ENCODE measurements around the gene MACROD2.
"Not testable (repeated sequence)": the region's sequence is repeated elsewhere in the genome, so short reads cannot be mapped to it uniquely, and the experiment has no call there.

MACROD2 gene

DNA sequence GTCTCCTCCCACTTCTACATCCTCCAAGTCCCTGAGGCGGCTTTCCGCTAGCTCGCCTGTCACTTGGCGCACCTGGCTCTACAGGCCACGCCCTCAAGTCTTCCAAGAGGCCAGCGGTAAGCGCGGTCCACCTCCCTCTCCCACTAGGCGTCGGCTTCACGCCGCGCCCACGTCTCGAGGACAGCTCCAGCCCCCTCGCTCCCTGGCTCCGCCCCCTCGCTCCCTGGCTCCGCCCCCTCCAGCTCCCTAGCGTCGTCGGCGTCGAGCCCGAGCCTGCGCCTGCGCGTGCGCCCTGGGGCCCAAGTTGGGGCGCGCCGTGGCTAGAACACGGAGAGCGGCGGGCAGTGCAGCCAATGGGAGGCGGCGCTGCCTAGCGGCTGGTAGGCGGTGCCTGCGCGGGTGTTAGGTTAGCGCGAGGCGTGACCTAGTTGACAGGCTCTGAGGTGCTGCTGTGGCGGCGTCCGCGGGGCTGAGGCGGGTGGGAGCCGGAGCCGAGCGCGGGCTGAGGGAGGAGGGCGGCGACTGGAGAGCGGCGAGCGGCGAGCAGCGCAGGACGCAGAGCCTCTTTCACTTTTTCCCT lies at the start of gene MACROD2:
MACROD2 (plus strand) TSS at position 431 of the 580 bp plus-strand sequence.
- DNase-seq: peak in 1 of 2 donors; percentile 61

- no peak for DNase-seq
Observed at GRCh38 chr20:13947719-13948118, 47.6 kb upstream of the MACROD2 start.

DNA sequence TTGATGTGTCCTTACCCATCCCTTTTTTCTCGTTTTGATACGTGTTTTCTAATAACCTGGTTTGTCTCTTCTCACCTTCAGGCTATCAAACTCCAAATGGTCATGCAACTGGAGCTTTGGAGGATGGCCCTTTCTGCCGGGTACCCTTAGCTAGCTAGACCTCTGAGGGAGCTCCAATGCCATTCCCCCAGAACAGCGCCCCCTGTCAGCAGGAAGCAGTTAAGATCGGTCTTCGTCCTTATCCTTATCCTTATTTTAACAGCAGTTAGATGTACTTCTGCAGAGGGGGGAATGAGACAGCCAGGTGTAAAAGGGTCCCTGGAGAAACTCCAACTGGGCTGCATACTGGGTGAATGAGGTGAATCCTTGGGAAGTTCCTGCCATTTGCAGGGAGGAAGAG lies 42.1 kb upstream of the MACROD2 start:
- DNase-seq: peak in 1 of 2 donors; percentile 1

GRCh38 chr20:13960119-13960518 lies 35.2 kb upstream of the MACROD2 start:
- DNase-seq: no peak

DNA sequence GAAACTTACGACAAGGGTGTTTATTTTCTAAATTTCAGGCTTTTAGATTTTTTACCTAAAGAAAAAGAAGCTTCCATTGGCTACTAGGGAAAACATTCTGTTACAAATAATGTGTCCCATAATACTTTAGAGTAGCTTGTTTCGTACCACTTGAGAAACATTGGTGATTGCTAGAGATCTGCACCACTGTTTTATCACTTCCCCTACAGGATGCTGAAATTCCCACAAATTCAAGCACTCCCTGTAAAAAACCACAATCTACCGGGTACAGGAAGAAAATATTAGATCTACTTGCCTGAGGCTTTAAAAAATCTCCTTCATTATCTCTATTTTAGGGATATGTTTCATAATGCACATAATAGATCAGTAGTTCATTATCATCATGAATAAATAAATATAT lies 34.8 kb upstream of the MACROD2 start:
- no peak for DNase-seq

GRCh38 chr20:13984211-13984610 lies 11.1 kb upstream of the MACROD2 start:
- DNase-seq: no peak

- no peak for DNase-seq
Observed at GRCh38 chr20:13990465-13990864, 4.9 kb upstream of the MACROD2 start, which contains the start of gene SEL1L2. SEL1L2 (minus strand) TSS chr20:13990614; CDS start chr20:13990534, 80 bp downstream.

- no peak for DNase-seq
Observed at GRCh38 chr20:13991311-13991710, 4.0 kb upstream of the MACROD2 start.

- DNase-seq: not testable (repeated sequence)
Observed at GRCh38 chr20:13991955-13992354, 3.4 kb upstream of the MACROD2 start.

- peak in 1 of 2 donors; percentile 0 for DNase-seq
Observed at GRCh38 chr20:13995841-13996240, 525 bp downstream of the MACROD2 start.

DNA sequence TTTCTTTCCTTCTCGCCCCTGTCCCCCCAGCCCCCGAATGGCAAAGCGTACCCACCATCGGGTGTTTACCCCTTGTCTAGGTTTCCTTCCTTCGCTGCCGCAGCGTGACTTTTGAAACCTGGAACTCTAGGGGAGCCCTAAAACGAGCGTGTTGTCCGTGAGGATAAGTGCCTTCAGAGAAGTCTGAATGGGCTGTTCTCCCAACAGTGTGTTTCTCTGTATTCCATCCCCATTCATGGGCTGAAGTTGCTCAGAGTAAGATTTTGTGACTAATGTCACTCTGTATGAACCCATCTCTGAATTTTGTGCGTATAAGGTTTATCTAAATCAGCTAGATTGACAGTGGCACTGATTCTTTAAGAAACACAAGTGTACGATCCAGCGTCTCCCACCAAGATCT lies 949 bp downstream of the MACROD2 start:
- DNase-seq: no peak

- no peak for DNase-seq
Observed at GRCh38 chr20:14000917-14001316, 5.6 kb downstream of the MACROD2 start.

GRCh38 chr20:14005996-14006395 lies 10.7 kb downstream of the MACROD2 start:
- no peak for DNase-seq

DNA sequence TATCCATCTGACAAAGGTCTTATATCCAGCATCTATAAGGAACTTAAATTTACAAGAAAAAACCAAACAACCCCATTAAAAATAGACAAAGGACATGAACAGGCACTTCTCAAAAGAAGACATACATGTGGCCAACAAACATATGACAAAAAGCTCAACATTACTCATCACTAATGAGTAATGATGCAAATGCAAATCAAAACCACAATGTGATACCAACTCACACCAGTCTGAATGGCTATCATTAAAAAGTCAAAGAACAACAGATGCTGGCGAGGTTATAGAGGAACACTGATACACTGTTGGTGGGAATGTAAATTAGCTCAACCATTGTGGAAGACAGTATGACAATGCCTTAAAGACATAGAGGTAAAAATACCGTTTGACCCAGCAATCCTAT lies 13.9 kb downstream of the MACROD2 start:
- DNase-seq: no peak

DNA sequence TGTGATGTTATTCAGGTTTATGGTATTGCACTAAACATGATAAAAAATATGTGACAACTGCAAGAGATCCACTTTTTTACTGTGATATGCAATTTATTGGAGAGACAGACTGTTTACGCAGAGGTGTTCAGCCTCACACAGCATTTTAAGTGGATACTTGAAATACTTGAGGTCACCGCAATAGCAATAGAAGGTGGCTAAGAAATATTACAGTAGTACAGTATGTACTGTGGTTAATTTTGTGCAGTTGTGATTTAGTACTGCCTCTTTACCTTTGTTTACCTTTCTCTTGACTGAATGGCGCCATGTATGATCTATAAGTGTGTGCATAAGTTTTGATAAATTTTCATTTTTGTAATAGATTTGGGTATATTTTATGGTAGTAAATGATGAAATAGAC lies 17.4 kb downstream of the MACROD2 start:
- DNase-seq: no peak

- DNase-seq: no peak
Observed at GRCh38 chr20:14030991-14031390, 35.7 kb downstream of the MACROD2 start.

GRCh38 chr20:14033310-14033709 lies 38.0 kb downstream of the MACROD2 start:
- DNase-seq: no peak

DNA sequence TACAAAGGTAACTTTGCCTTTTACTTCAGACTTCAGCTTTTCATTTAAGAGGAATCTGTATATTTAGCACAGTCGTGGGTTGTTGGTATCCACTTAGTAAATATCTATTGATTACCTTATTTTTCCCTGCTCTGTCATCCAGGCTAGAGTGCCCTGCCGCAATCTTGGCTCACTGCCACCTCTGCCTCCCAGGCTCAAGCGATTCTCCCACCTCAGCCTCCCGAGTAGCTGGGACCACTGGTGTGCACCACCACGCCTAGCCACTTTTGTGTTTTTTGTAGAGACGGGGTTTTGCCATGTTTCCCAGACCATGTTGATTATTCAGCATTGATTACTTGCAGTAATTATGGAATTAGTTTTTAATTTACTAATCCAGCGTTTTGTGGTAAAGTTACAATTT lies 41.3 kb downstream of the MACROD2 start:
- no peak for DNase-seq

DNA sequence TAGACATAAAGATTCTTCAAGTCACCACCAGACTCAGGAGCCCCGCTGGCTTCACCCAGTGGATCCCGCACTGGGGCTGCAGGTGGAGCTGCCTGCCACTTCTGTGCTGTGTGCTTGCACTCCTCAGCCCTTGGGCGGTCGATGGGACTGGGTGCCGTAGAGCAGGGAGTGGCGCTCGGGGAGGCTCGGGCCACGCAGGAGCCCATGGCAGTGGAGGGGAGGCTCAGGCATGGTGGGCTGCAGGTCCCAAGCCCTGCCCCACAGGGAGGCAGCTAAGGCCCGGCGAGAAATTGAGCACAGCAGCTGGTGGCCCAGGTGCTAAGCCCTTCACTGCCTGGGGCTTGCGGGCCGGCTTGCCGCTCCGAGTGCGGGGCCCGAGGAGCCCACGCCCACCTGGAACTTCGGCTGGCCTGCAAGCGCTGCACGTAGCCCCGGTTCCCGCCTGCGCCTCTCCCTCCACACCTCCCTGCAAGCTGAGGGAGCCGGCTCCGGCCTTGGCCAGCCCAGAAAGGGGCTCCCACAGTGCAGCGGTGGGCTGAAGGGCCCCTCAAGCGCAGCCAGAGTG lies 49.5 kb downstream of the MACROD2 start:
- DNase-seq: not testable (repeated sequence)

DNA sequence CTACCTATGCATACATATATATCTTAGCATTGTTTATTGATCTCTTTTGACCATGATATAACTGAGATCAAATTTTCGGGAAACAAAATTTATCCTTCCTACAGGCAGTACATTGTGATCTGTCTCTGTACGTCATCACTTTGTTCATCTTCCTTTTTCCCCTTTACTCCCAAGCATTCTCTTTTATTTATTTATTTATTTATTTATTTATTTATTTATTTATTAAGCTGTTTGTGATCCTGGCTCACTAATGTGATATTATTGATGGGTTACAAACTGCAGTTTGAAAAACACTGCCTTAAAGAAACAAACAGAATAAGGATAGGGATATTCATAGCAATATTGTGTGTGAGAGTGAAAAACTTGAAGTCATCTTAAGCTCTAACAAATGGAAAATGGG lies 51.2 kb downstream of the MACROD2 start:
- DNase-seq: no peak

DNA sequence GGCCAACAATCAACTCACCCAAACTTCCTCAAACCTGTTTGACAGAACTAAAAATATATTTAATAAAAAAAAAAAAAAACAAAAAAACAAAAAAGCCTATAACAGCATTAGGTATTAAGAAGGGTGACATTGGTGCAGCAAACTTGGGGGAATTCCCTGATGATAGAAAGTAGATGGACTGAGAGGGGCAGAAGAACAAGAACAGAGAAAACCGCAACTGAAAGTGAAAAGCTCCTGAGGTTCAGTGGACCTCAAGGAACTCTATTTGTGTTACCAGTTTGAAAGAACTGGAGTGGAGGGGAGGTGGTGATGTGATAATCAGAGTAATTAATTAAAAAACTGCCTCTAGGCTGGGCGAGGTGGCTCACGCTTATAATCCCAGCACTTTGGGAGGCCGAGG lies 53.8 kb downstream of the MACROD2 start:
- no peak for DNase-seq

GRCh38 chr20:14051454-14051853 lies 56.1 kb downstream of the MACROD2 start:
- no peak for DNase-seq

- no peak for DNase-seq
Observed at GRCh38 chr20:14055127-14055742, 59.9 kb downstream of the MACROD2 start.

DNA sequence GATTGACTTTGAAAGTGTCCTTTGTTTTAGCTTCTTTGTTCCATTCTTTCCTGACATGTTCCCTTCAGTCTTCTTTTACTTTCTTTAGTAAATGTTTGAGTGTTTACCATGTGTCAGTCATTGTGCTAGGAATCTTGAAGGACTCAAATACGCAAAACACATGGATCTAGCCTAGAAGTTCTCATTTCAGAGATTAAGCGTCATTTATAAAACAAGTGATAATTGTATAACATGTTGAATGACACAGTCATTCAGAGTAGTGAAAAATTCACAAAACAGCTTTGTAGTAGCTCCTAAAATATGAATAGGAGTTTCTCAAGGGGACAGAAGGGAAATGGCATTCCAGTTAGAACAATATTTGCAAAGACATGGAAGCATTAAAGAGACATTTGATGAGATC lies 66.9 kb downstream of the MACROD2 start:
- DNase-seq: no peak

DNA sequence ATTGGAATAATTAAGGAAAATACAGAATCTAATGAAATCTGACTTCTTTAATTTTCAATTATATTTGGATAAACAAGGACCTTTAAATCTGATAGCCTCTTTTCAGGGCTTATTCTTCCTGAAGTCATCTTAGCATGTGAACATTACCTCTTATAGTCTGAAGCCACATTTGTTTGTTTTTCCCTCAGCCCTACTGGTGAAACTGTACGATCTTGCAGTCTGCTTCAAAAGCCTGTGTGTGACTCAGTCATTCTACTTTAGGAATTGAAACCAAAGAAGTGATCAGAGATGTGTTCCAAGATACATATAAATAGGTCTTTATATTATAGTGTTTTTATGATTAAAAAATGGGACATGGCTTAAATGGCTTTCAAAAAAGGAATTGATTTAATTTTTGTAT lies 67.5 kb downstream of the MACROD2 start:
- DNase-seq: no peak
